Measurements from ENCODE around the gene UQCC5. TPM values are rescaled to one million over a fixed set of nuclear protein-coding genes. Genes with fewer than 3 reads are reported as not detected.

The UQCC5 gene
- total RNA-seq, 1 donor from 2014 or later: 1.2 TPM

DNA sequence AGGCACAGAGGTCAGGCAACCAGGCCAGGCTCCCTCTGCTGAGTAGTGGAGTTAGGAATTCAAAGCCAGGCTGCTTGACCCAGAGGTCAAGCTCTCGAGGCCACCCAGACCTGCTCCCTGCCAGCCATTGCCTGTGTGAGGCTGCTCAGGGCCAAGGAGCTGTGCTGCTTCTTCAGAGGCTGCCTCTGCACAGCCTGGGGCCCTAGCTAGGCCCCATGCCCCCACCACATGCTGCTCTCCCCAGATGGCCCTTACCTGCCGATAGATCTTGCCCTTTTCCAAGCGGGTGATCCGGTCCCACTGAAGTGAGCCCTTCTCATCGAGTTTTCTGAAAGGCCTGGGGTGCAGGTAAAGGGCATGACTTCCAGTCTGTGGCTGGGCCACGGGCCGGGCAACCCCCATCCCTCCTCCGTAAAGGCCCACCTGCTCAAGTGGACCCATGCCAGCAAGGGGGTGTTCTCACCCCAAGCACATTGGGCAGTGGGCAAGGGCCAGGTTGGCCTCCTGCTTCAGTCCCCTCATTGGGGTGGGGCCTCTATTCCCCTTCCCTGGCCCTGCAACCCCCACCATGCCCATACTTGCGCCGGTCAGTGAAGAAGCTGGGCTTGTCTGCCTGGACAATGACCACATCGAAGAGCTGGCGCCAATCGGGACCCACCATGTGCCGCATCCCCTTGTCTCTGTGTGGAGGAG lies 9.2 kb upstream of the UQCC5 start:
- Histone ChIP-seq H3K9me3 (no peaks in the 10 kb centered on the region), H3K4me3 (no peak overlapping the region), H3K4me1 (peaks cover 59% of the 10 kb centered on the region), H3K36me3 (peaks cover 0 to 10% of the 10 kb centered on the region in 2 donors), H3K27me3 (no peaks in the 10 kb centered on the region), H3K27ac (no peak overlapping the region)
- DNase-seq (ENCODE audit: extremely low spot score in 2 of 2): no peak
- TF ChIP-seq POLR2AphosphoS5 (IDR thresholded peaks at IDR 0.05; ENCODE audit: insufficient read depth in 1 of 2, low read depth in 1 of 2) (no peak), POLR2A (IDR thresholded peaks at IDR 0.05) (no peak), CTCF (IDR thresholded peaks at IDR 0.05) (no peak)
- intact Hi-C loops (cut with DNase I): loop anchor here (10.0 kb wide), 1 partner anchor 102 kb away; no protein-coding TSS in a partner anchor

DNA sequence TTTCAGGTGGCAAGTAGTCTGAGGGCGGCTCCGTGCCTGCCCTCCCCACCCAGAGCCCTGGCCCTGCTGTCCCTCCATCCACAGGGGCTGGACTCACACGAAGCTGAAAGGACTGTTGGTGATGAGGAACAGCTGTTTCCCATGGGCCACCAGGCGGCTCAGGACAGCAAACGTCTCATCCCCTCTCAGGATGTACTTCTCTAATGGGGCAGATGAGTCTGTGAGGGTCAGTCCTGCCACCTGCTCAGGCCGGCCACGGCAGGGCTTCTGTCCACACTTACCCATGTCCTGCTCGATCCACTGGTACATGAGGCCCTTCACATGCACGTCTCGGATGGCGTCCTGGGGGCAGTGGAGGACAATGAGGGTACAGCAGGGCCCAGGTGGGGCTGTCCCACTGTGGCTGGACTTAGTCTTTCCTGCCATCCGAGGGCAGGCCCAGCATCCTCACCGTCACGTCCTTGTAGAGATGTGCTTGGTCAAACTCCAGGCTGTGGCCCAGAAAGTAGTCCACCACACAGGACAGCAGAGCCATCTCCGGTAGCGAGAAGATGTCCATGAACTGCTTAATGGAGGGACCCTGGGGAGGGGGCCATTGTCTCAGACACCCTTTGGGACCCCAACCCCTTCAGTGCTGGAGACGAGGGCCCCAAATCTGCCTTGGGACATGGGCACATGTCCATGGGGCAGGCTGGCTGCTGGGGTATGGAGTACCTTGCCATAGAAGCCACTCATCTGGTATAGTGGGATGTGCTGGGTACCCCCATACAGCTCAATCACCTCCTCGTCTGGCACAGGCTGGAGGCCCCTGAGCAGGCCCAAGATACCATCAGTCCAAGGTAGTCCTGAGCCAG lies 8.4 kb upstream of the UQCC5 start:
- DNase-seq (ENCODE audit: extremely low spot score in 2 of 2): no peak
- Histone ChIP-seq H3K4me1 (peaks cover 67% of the 10 kb centered on the region), H3K36me3 (peaks cover 0 to 10% of the 10 kb centered on the region in 2 donors), H3K27ac (no peak overlapping the region), H3K9me3 (no peaks in the 10 kb centered on the region), H3K4me3 (no peak overlapping the region), H3K27me3 (no peaks in the 10 kb centered on the region)
- TF ChIP-seq CTCF (IDR thresholded peaks at IDR 0.05): no peak
- TF ChIP-seq POLR2A (IDR thresholded peaks at IDR 0.05): no peak
- no peak for TF ChIP-seq POLR2AphosphoS5 (IDR thresholded peaks at IDR 0.05; ENCODE audit: insufficient read depth in 1 of 2, low read depth in 1 of 2)
- intact Hi-C loops (cut with DNase I): loop anchor here (10.0 kb wide), 1 partner anchor 103 kb away; no protein-coding TSS in a partner anchor

GRCh38 chr3:52528586-52529375 lies 7.6 kb upstream of the UQCC5 start:
- H3K27me3 ChIP-seq: no peaks in the 10 kb centered on the region
- intact Hi-C loops (cut with DNase I): loop anchor here (10.0 kb wide), 1 partner anchor 104 kb away; no protein-coding TSS in a partner anchor
- no peaks in the 10 kb centered on the region for H3K9me3 ChIP-seq
- TF ChIP-seq POLR2AphosphoS5 (IDR thresholded peaks at IDR 0.05; ENCODE audit: insufficient read depth in 1 of 2, low read depth in 1 of 2) (no peak), POLR2A (IDR thresholded peaks at IDR 0.05) (no peak), CTCF (IDR thresholded peaks at IDR 0.05) (no peak)
- H3K27ac ChIP-seq: peak overlapping the region; percentile 11
- H3K36me3 ChIP-seq: peaks cover 0 to 10% of the 10 kb centered on the region in 2 donors
- DNase-seq (ENCODE audit: extremely low spot score in 2 of 2): no peak
- H3K4me1 ChIP-seq: peaks cover 70% of the 10 kb centered on the region
- no peak overlapping the region for H3K4me3 ChIP-seq

DNA sequence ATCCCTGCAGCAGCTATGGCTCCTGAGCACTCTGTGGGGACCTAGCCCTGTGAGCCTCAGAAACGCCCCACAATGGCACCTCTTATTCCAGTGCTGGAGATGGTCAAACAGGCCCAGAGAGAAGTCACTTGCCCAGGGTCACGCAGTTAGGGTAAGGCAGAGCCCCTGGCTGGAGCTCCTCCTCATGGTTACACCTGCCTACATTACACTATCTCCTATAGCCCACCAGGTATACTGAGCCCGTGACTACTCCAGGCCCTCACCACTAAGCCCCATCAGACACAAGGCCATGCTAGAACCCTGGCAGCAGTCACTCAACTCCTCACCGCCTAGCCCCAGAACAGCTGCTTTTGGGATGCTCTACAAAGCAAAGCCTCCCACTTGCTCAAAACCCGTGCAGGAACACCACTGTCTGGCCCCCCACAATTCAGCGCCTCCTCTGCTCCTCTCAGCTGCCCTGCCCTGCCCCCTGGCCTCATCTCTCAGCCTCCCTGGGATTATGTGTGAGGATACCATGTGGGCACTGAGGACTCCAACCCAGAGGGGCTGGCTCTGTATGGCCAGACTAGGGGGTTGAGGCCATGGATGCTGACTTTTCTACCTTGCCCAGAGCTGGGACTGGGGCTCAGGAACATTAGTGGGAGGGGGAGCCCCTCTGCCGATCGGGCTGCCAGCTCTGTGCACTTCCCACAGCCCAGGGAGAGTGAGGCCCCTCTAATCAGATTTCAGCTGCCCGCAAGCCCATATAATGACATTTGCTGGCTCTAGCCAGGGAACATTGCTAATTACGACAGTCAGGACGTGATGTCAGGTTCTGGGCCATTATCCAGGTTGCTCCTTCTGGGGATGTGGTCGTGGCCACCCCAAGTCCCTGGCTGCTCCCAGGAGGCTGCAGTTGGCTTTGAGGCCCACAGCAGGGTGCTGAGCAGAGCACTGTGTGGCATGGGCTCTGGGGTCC lies 6.8 kb upstream of the UQCC5 start:
- no peak for DNase-seq (ENCODE audit: extremely low spot score in 2 of 2)
- intact Hi-C loops (cut with DNase I): loop anchor here (5.0 to 10.0 kb wide), 3 partner anchors 55 to 158 kb away; partner anchors contain the start of genes GNL3 and PBRM1
- H3K27me3 ChIP-seq: no peaks in the 10 kb centered on the region
- H3K9me3 ChIP-seq: no peaks in the 10 kb centered on the region
- peaks cover 73% of the 10 kb centered on the region for H3K4me1 ChIP-seq
- H3K27ac ChIP-seq: peak overlapping the region; percentile 11
- TF ChIP-seq CTCF (IDR thresholded peaks at IDR 0.05) (no peak), POLR2AphosphoS5 (IDR thresholded peaks at IDR 0.05; ENCODE audit: insufficient read depth in 1 of 2, low read depth in 1 of 2) (peak; percentile 24 to 51)
- H3K4me3 ChIP-seq: peak overlapping the region in 1 of 2 donors; percentile 4
- peaks cover 0 to 6% of the 10 kb centered on the region in 2 donors for H3K36me3 ChIP-seq
